Body of pancreas (tissue), 4 donors: Measurements from ENCODE around the gene BMP3.

Experiments used
- CTCF ChIP-seq, 7 experiments: fragments of 450-650 bp in 4 of 7; fragments of 200-600 bp in 3 of 7; sonication (generic) in 3 of 7; IDR thresholded peaks; one replicate each; pipeline ENCODE4 v1.5.1; 2016 to 2019; ENCODE audit warnings: antibody characterized with exemption in 7 of 7
- POLR2A ChIP-seq, 3 donors: fragments of 450-650 bp; IDR thresholded peaks; one replicate each; pipeline ENCODE4 v1.6.1; 2016; ENCODE audit warnings: antibody characterized with exemption in 3 of 3, mild to moderate bottlenecking in 2 of 3

- no peak for TF ChIP-seq POLR2A (IDR thresholded peaks at IDR 0.05)
- TF ChIP-seq CTCF (IDR thresholded peaks at IDR 0.05), result no peak
Measured at GRCh38 chr4:81003597-81004111, 26.9 kb upstream of the BMP3 start.
